Caco-2 (cell line): ENCODE data around the gene TBATA. TPM values are rescaled to one million over a fixed set of nuclear protein-coding genes. Genes with fewer than 3 reads are reported as not detected.

Experiments
- BruUV-seq: library from RNA; stranded (reverse); fragments of 400-500 nt; replicated peaks from 2 replicates; lab custom pipeline; 2021; lab: Mats Ljungman, UMichigan
- CTCF ChIA-PET: fragments of 300-600 bp; sonication (Branson Sonifier 250); formaldehyde crosslinking; loops from one replicate; lab custom pipeline; 2022; ENCODE audit warnings: antibody characterized with exemption; lab: Charles Lee
- POLR2A ChIA-PET: fragments of 300-600 bp; sonication (Branson Sonifier 250); formaldehyde crosslinking; loops from one replicate; lab custom pipeline; 2022; ENCODE audit warnings: antibody characterized with exemption; lab: Charles Lee
- DNase-seq, 2 experiments: peaks; one replicate each; pipeline versions ENCODE4 v3.0.0 to v3.0.0-alpha.2; 2020 to 2022
- H3K27me3 ChIP-seq: replicated peaks from 2 replicates; pipeline ENCODE4 v1.6.0; 2011; ENCODE audit warnings: low read length; ENCODE audit not compliant: control insufficient read depth, insufficient read depth
- H3K36me3 ChIP-seq: 2 replicates; pipeline ENCODE4 v1.5.1; 2011; ENCODE audit warnings: low read length; ENCODE audit not compliant: control insufficient read depth, insufficient read depth
- H3K4me1 ChIP-seq: fragments of 250-450 bp; sonication (Bioruptor Pico); 2 replicates; pipeline ENCODE4 v1.5.1; 2020; ENCODE audit warnings: mild to moderate bottlenecking
- H3K4me3 ChIP-seq: 2 replicates; pipeline ENCODE4 v1.5.1; 2011; ENCODE audit warnings: low read depth, mild to moderate bottlenecking, control low read depth, low read length
- H3K9me3 ChIP-seq: fragments of 250-450 bp; sonication (Bioruptor Pico); 2 replicates; pipeline ENCODE4 v1.5.1; 2020; ENCODE audit warnings: mild to moderate bottlenecking, moderate library complexity
- H3K27ac Mint-ChIP-seq: one replicate; pipeline ENCODE4 v1.8.0; 2022; ENCODE audit warnings: mixed read lengths; ENCODE audit not compliant: unreplicated experiment
- H3K27me3 Mint-ChIP-seq: one replicate; pipeline ENCODE4 v1.8.0; 2022; ENCODE audit warnings: mixed read lengths; ENCODE audit not compliant: insufficient read depth, unreplicated experiment
- H3K36me3 Mint-ChIP-seq: one replicate; pipeline ENCODE4 v1.8.0; 2022; ENCODE audit warnings: mild to moderate bottlenecking, mixed read lengths; ENCODE audit not compliant: insufficient read depth, unreplicated experiment
- H3K4me1 Mint-ChIP-seq: one replicate; pipeline ENCODE4 v1.8.0; 2022; ENCODE audit warnings: low read depth, mixed read lengths; ENCODE audit not compliant: unreplicated experiment
- H3K4me3 Mint-ChIP-seq: one replicate; pipeline ENCODE4 v1.8.0; 2022; ENCODE audit warnings: mild to moderate bottlenecking, moderate library complexity, mixed read lengths; ENCODE audit not compliant: unreplicated experiment
- H3K9me3 Mint-ChIP-seq: one replicate; pipeline ENCODE4 v1.8.0; 2022; ENCODE audit warnings: mixed read lengths; ENCODE audit not compliant: unreplicated experiment
- CTCF ChIP-seq, 2 experiments: fragments of 200-600 bp in 1 of 2; IDR thresholded peaks; 1 replicate in 1 of 2; 2 replicates in 1 of 2; pipeline versions ENCODE4 v1.5.1 to v1.8.0; 2011 to 2022; ENCODE audit warnings: antibody characterized with exemption in 1 of 2, control low read depth in 1 of 2, inconsistent platforms in 1 of 2, low read depth in 1 of 2, low read length in 1 of 2, mild to moderate bottlenecking in 1 of 2, moderate library complexity in 1 of 2; ENCODE audit not compliant: insufficient read depth in 1 of 2, severe bottlenecking in 1 of 2, unreplicated experiment in 1 of 2
- intact Hi-C: fragments of 100-400 bp; cut with micrococcal nuclease; formaldehyde crosslinking; loops from one replicate; pipeline ENCODE4 v1.10.0; 2022; ENCODE audit not compliant: unreplicated experiment
- total RNA-seq: library from RNA; stranded (reverse); gene quantifications from 2 replicates; pipeline ENCODE4 v1.2.3, GENCODE V29; 2022

The TBATA gene
- total RNA-seq, 1 experiment from 2014 or later = not detected

GRCh38 chr10:70752571-70752970 lies 32.6 kb downstream of the TBATA start:
- H3K9me3 ChIP-seq = no peaks in the 10 kb centered on the region
- no TSS peak for BruUV-seq
- no peaks in the 10 kb centered on the region for H3K36me3 Mint-ChIP-seq
- intact Hi-C loops = loop anchor here (10.0 kb wide), 1 partner anchor 318 kb away; no protein-coding TSS in a partner anchor
- H3K27me3 Mint-ChIP-seq = no peaks in the 10 kb centered on the region
- H3K27ac Mint-ChIP-seq = no peak overlapping the region
- H3K27me3 ChIP-seq = no peaks in the 10 kb centered on the region
- no peak overlapping the region for H3K4me3 Mint-ChIP-seq
- H3K9me3 Mint-ChIP-seq = no peaks in the 10 kb centered on the region
- no peak for TF ChIP-seq CTCF (IDR thresholded peaks at IDR 0.05; ENCODE audit: insufficient read depth in 1 of 2, low read depth in 1 of 2, low read length in 1 of 2, severe bottlenecking in 1 of 2, unreplicated experiment in 1 of 2)
- H3K4me1 Mint-ChIP-seq = peaks cover 5% of the 10 kb centered on the region
- CTCF ChIA-PET = interaction anchor here (1.4 kb wide), 1 partner anchor 193 kb away, joined by 4 read pairs; no protein-coding TSS in a partner anchor
- POLR2A ChIA-PET = no interaction called here
- no peak for DNase-seq
- H3K36me3 ChIP-seq = no peaks in the 10 kb centered on the region
- H3K4me1 ChIP-seq = 0 out of 2 replicates have a peak, but pooled peaks cover 5% of the 10 kb centered on the region
- no peak overlapping the region for H3K4me3 ChIP-seq

GRCh38 chr10:70751991-70752390 lies 33.2 kb downstream of the TBATA start:
- Histone ChIP-seq H3K4me3 (no peak overlapping the region), H3K27me3 (no peaks in the 10 kb centered on the region), H3K9me3 (no peaks in the 10 kb centered on the region), H3K36me3 (no peaks in the 10 kb centered on the region), H3K4me1 (0 out of 2 replicates have a peak, but pooled peaks cover 5% of the 10 kb centered on the region)
- H3K36me3 Mint-ChIP-seq = no peaks in the 10 kb centered on the region
- H3K4me1 Mint-ChIP-seq = peaks cover 5% of the 10 kb centered on the region
- TF ChIP-seq CTCF (IDR thresholded peaks at IDR 0.05; ENCODE audit: insufficient read depth in 1 of 2, low read depth in 1 of 2, low read length in 1 of 2, severe bottlenecking in 1 of 2, unreplicated experiment in 1 of 2) = no peak
- no peak overlapping the region for H3K27ac Mint-ChIP-seq
- intact Hi-C loops = loop anchor here (10.0 kb wide), 1 partner anchor 317 kb away; no protein-coding TSS in a partner anchor
- no peak for DNase-seq
- BruUV-seq = no TSS peak
- CTCF ChIA-PET = no interaction called here
- no peaks in the 10 kb centered on the region for H3K9me3 Mint-ChIP-seq
- H3K4me3 Mint-ChIP-seq = no peak overlapping the region
- POLR2A ChIA-PET = no interaction called here
- no peaks in the 10 kb centered on the region for H3K27me3 Mint-ChIP-seq

- H3K36me3 Mint-ChIP-seq = no peaks in the 10 kb centered on the region
- no peak for TF ChIP-seq CTCF (IDR thresholded peaks at IDR 0.05; ENCODE audit: insufficient read depth in 1 of 2, low read depth in 1 of 2, low read length in 1 of 2, severe bottlenecking in 1 of 2, unreplicated experiment in 1 of 2)
Observed at GRCh38 chr10:70751356-70751755, 33.8 kb downstream of the TBATA start.

More at GRCh38 chr10:70751356-70751755, 33.8 kb downstream of the TBATA start:
- no peaks in the 10 kb centered on the region for H3K9me3 ChIP-seq
- no peaks in the 10 kb centered on the region for H3K36me3 ChIP-seq
- intact Hi-C loops = loop anchor here (10.0 kb wide), 1 partner anchor 317 kb away; no protein-coding TSS in a partner anchor
- POLR2A ChIA-PET = no interaction called here
- no peak overlapping the region for H3K27ac Mint-ChIP-seq
- no peak overlapping the region for H3K4me3 Mint-ChIP-seq
- no peaks in the 10 kb centered on the region for H3K9me3 Mint-ChIP-seq
- H3K4me1 ChIP-seq = 0 out of 2 replicates have a peak, but pooled peaks cover 5% of the 10 kb centered on the region
- H3K4me1 Mint-ChIP-seq = peaks cover 5% of the 10 kb centered on the region
- H3K27me3 Mint-ChIP-seq = no peaks in the 10 kb centered on the region
- H3K4me3 ChIP-seq = no peak overlapping the region
- no peaks in the 10 kb centered on the region for H3K27me3 ChIP-seq
- CTCF ChIA-PET = no interaction called here
- no peak for DNase-seq
- no TSS peak for BruUV-seq
